Natural killer cell treated with Interleukin-12 subunit alpha and Interleukin-12 subunit beta and Interleukin-15 and Interleukin-18, amount 100 ng/mL, for 72 hours (primary cell): ENCODE measurements around the gene CRHR2. TPM values are rescaled to one million over a fixed set of nuclear protein-coding genes. Genes with fewer than 3 reads are reported as not detected.
A peak's percentile ranks its signal among the peaks of the same experiment; 100 is the strongest.

Experiments used
- ATAC-seq, 2 donors: fragments of 150-1000 bp; cut with Tn5 transposase in 1 of 2; sonication (Bioruptor Pico), chemical (Tn5 transposase) in 1 of 2; 2 replicates each; pipeline ENCODE4 v1.10.0; 2021
- DNase-seq: peaks from one replicate; pipeline ENCODE4 v3.0.0; 2022; ENCODE audit warnings: low spot score
- H3K27ac Mint-ChIP-seq, 2 donors: 1 replicate in 1 of 2; 2 replicates in 1 of 2; pipeline ENCODE4 v1.8.0; 2022; ENCODE audit warnings: mixed read lengths in 2 of 2, mild to moderate bottlenecking in 1 of 2, moderate library complexity in 1 of 2
- H3K27me3 Mint-ChIP-seq, 2 donors: 1 replicate in 1 of 2; 2 replicates in 1 of 2; pipeline ENCODE4 v1.8.0; 2022; ENCODE audit warnings: mixed read lengths in 2 of 2
- H3K36me3 Mint-ChIP-seq: one replicate; pipeline ENCODE4 v1.8.0; 2022; ENCODE audit warnings: mixed read lengths
- H3K4me1 Mint-ChIP-seq, 2 donors: 1 replicate in 1 of 2; 2 replicates in 1 of 2; pipeline ENCODE4 v1.8.0; 2022; ENCODE audit warnings: low read depth in 2 of 2, mixed read lengths in 2 of 2, mild to moderate bottlenecking in 1 of 2
- H3K4me3 Mint-ChIP-seq: one replicate; pipeline ENCODE4 v1.8.0; 2022; ENCODE audit warnings: mixed read lengths
- H3K9me3 Mint-ChIP-seq: 2 replicates; pipeline ENCODE4 v1.8.0; 2022; ENCODE audit warnings: mixed read lengths
- total RNA-seq, 2 donors: library from RNA; stranded (reverse); gene quantifications; one replicate each; pipeline ENCODE4 v1.2.3, GENCODE V29; 2022

The CRHR2 gene
- total RNA-seq, 2 donors from 2014 or later, result not detected

DNA sequence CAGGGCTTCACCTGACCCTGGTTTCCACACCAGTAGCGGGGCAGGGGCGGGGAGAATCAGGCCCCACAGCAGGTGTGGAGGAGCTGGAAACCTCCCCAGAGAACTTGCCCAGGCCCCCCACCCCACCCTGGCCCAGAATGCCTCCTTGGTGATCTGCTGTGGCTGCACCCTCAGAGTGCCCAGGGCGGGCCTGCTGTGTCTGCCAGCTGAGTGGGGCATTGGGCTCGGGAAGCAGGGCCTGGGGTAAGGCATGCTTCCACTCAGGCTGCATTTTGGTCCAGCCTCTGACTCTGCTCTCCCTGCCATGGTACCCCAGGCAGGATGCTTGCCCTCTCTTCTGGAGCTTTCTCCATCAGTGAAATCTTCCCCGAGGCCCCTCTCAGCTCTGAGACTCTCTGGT is 1.1 kb upstream of the CRHR2 start:
- peaks cover 4 to 13% of the 10 kb centered on the region in 2 donors for H3K4me1 Mint-ChIP-seq
- H3K36me3 Mint-ChIP-seq, result no peaks in the 10 kb centered on the region
- no peak overlapping the region for H3K27ac Mint-ChIP-seq
- H3K4me3 Mint-ChIP-seq, result no peak overlapping the region
- ATAC-seq (no peak), DNase-seq (no peak)
- H3K27me3 Mint-ChIP-seq, result peaks cover 39 to 42% of the 10 kb centered on the region in 2 donors
- H3K9me3 Mint-ChIP-seq, result no peaks in the 10 kb centered on the region

GRCh38 chr7:30681815-30682211 is 443 bp downstream of the CRHR2 start:
- Mint-ChIP-seq H3K4me1 (peaks cover 4 to 9% of the 10 kb centered on the region in 2 donors), H3K4me3 (peak overlapping the region; percentile 75), H3K27ac (no peak overlapping the region), H3K36me3 (no peaks in the 10 kb centered on the region), H3K9me3 (no peaks in the 10 kb centered on the region), H3K27me3 (peaks cover 43 to 50% of the 10 kb centered on the region in 2 donors)
- no peak for DNase-seq
- ATAC-seq, result peak; percentile 10 to 37

DNA sequence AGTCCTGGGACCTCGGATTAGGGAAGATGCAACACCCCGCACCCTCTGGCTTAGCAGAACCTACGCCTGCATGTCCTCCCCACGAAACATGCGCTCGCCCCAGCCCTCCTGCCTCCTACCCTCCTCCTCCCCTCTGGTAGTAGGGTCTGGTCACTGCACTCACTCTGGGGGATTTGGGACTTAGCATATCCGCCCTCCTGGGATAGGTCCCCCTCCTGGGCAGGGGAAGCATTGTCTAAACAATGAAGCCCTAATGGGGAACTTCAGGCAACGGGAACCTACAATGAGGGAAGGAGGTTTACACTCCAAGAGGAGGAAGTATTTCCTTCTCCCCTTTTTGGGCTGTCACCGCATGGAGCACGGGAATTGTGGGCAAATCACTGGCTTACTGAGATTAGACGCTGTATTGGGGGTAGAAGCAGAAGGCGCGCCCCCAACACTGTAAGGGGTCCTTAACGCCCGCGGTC is 892 bp downstream of the CRHR2 start:
- H3K4me3 Mint-ChIP-seq, result peak overlapping the region; percentile 75
- H3K27me3 Mint-ChIP-seq, result peaks cover 46 to 54% of the 10 kb centered on the region in 2 donors
- no peak overlapping the region for H3K27ac Mint-ChIP-seq
- DNase-seq (no peak), ATAC-seq (no peak)
- peaks cover 4 to 9% of the 10 kb centered on the region in 2 donors for H3K4me1 Mint-ChIP-seq
- no peaks in the 10 kb centered on the region for H3K36me3 Mint-ChIP-seq
- no peaks in the 10 kb centered on the region for H3K9me3 Mint-ChIP-seq

DNA sequence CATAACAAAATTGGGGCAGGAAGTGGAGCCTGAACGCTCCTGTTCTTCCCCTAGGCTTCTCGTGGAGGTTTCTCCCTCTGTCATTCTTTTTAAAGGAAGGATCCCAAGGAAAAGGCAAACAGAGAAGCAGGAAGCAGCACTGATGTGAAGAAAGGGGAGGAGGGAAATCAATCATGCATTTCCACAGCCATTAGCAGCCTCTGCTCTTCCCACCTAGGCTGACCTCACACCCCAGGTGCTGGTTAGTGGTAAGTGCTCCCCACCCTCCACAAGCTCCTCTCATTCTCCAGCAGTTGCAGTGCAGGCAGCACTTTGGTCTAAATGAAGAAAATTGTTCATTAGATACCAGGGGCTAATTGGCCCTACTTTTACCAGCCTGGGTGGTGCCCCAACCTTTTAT is 2.6 kb downstream of the CRHR2 start:
- H3K36me3 Mint-ChIP-seq, result no peaks in the 10 kb centered on the region
- H3K9me3 Mint-ChIP-seq, result no peaks in the 10 kb centered on the region
- peaks cover 49 to 57% of the 10 kb centered on the region in 2 donors for H3K27me3 Mint-ChIP-seq
- H3K4me1 Mint-ChIP-seq, result peaks cover 4 to 9% of the 10 kb centered on the region in 2 donors
- ATAC-seq (no peak), DNase-seq (no peak)
- no peak overlapping the region for H3K27ac Mint-ChIP-seq
- H3K4me3 Mint-ChIP-seq, result no peak overlapping the region

GRCh38 chr7:30678805-30679204 is 3.5 kb downstream of the CRHR2 start:
- Mint-ChIP-seq H3K9me3 (no peaks in the 10 kb centered on the region), H3K36me3 (no peaks in the 10 kb centered on the region), H3K4me3 (no peak overlapping the region), H3K4me1 (peaks cover 4 to 9% of the 10 kb centered on the region in 2 donors), H3K27me3 (peaks cover 46 to 57% of the 10 kb centered on the region in 2 donors), H3K27ac (no peak overlapping the region)
- ATAC-seq (no peak), DNase-seq (no peak)

GRCh38 chr7:30674876-30675275 is 7.4 kb downstream of the CRHR2 start:
- Mint-ChIP-seq H3K36me3 (no peaks in the 10 kb centered on the region), H3K9me3 (no peaks in the 10 kb centered on the region), H3K4me1 (no peaks in the 10 kb centered on the region), H3K27me3 (peaks cover 23 to 31% of the 10 kb centered on the region in 2 donors), H3K27ac (no peak overlapping the region), H3K4me3 (no peak overlapping the region)
- DNase-seq, result no peak
- ATAC-seq, result no peak

DNA sequence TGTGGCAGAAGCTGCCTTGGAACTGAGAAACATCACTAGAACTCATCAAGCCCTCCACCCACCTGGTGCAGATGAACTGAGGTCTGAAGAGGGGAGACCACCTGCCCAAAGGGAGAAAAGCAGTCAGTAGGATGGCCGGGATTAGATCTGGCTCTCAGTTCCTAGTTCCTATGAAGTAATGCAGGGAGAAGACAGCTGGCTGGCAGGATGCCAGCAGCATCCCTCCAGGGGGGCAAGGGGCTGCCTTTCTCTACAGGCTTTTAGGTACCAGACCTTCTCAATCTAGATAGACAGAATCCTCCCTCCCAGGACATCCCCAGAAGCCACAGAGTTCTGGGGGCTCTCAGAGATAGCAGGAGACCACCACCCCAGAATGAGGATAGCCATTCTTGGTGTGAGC is 7.8 kb downstream of the CRHR2 start:
- H3K4me3 Mint-ChIP-seq, result no peak overlapping the region
- H3K9me3 Mint-ChIP-seq, result no peaks in the 10 kb centered on the region

DNA sequence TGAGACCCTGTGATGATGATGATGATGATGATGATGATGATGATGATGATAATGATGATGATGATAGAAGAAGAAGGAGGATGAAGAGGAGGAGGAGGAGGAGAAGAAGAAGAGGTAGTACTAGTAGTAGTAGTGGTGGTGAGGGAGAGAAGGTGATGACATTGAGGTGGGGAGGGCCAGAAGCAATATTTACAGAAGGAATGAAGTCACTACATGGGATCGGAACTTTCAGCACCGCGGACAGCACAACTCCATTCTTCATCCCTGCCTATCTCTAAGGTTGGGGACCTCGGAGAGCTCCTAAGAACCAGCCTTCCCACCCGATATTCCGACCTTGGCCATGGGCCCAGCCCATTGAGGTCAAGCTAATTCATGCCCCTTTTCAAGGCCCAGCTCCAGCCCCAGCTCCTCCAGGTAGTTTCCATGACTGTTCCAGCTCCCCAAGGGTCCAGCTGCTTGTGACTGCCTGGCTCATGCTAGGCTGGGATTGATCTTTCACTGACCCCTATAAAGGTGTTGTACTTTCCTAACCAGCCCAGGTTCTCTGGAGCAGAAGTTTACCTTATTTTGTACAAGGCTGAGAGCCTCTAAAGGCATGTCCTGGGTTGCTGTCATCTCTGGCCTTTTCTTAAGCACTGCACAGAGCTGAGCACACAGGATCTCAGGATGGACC is 10.3 kb downstream of the CRHR2 start:
- DNase-seq (no peak), ATAC-seq (no peak)
- Mint-ChIP-seq H3K27me3 (peaks cover 9 to 13% of the 10 kb centered on the region in 2 donors), H3K4me1 (no peaks in the 10 kb centered on the region), H3K36me3 (no peaks in the 10 kb centered on the region), H3K27ac (no peak overlapping the region), H3K4me3 (no peak overlapping the region), H3K9me3 (no peaks in the 10 kb centered on the region)

More for the DNA sequence above, 7.8 kb downstream of the CRHR2 start:
- Mint-ChIP-seq H3K36me3 (no peaks in the 10 kb centered on the region), H3K4me1 (no peaks in the 10 kb centered on the region), H3K27ac (no peak overlapping the region), H3K27me3 (peaks cover 25 to 26% of the 10 kb centered on the region in 2 donors)
- ATAC-seq (no peak), DNase-seq (no peak)

- Mint-ChIP-seq H3K27ac (no peak overlapping the region), H3K27me3 (peaks cover 0 to 6% of the 10 kb centered on the region in 2 donors), H3K4me3 (no peak overlapping the region), H3K36me3 (no peaks in the 10 kb centered on the region), H3K4me1 (no peaks in the 10 kb centered on the region), H3K9me3 (no peaks in the 10 kb centered on the region)
- DNase-seq (no peak), ATAC-seq (no peak)
These were observed 14.2 kb downstream of the CRHR2 start for GRCh38 chr7:30668102-30668501.

GRCh38 chr7:30667172-30667571 is 15.1 kb downstream of the CRHR2 start:
- no peak for ATAC-seq
- H3K9me3 Mint-ChIP-seq, result no peaks in the 10 kb centered on the region
- H3K27ac Mint-ChIP-seq, result no peak overlapping the region
- no peak for DNase-seq
- no peaks in the 10 kb centered on the region for H3K36me3 Mint-ChIP-seq
- no peaks in the 10 kb centered on the region for H3K4me1 Mint-ChIP-seq
- H3K4me3 Mint-ChIP-seq, result no peak overlapping the region
- peaks cover 0 to 6% of the 10 kb centered on the region in 2 donors for H3K27me3 Mint-ChIP-seq

GRCh38 chr7:30665449-30665848 is 16.8 kb downstream of the CRHR2 start:
- ATAC-seq, result no peak
- no peak overlapping the region for H3K27ac Mint-ChIP-seq
- no peak overlapping the region for H3K4me3 Mint-ChIP-seq

DNA sequence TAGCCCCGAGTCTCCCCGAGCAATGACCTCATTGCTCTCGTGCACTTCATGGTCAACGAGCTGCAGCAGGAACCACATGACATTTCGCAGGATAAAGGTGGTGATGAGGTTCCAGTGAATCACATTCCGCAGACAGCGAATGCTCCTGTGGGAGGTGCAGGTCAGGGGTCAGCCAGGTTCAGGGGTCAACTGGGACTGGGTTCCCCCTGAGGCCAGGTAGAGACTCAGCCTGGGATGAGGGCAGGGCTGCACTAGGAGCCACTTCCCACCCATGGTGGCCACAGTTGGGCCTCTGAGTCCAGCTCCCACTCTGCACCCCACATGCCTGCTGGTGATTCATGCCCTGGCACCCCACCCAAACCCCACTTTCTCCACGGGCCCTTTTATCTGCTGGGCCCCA is 17.2 kb downstream of the CRHR2 start:
- Mint-ChIP-seq H3K27me3 (peaks cover 0 to 6% of the 10 kb centered on the region in 2 donors), H3K4me3 (no peak overlapping the region), H3K9me3 (no peaks in the 10 kb centered on the region), H3K36me3 (no peaks in the 10 kb centered on the region), H3K4me1 (no peaks in the 10 kb centered on the region), H3K27ac (no peak overlapping the region)
- ATAC-seq, result no peak
- DNase-seq, result no peak

More at GRCh38 chr7:30665449-30665848, 16.8 kb downstream of the CRHR2 start:
- H3K9me3 Mint-ChIP-seq, result no peaks in the 10 kb centered on the region
- H3K4me1 Mint-ChIP-seq, result no peaks in the 10 kb centered on the region
- H3K36me3 Mint-ChIP-seq, result no peaks in the 10 kb centered on the region
- peaks cover 0 to 6% of the 10 kb centered on the region in 2 donors for H3K27me3 Mint-ChIP-seq
- no peak for DNase-seq

DNA sequence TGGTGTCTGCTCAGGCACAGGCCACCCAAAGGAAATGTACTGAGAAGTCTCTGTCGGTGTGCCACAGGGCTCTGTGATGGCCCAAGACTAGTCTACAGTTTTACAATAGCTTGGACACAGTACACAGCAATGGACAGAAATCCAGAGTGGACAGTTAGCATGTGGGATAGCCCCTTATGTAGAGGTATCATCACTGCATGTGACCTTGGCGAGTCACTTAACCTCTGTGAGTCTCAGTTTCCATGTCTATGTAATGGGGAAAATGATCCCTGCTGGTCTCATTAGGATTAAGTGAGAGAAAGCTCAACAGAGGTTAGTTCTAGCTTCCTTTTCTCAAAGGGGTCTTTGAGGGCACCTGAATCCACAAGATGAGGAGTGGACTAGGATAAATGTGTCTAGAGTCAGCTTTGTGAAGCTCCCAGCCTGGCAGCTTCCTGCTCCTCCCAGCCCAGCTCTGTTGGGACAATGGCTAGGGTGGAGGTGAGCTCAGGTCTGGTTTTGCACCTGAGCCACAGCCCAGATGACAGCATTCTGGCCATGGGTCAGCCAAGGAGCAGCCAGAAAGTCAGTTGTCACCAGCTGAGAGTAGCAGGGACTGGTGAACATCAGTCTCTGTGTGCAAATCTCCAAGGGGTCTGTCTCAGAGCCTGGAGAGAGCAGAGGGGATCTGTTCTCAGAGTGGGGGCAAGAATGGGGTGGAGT is 17.9 kb downstream of the CRHR2 start:
- no peak for ATAC-seq
- H3K4me1 Mint-ChIP-seq, result no peaks in the 10 kb centered on the region
- no peak overlapping the region for H3K4me3 Mint-ChIP-seq
- no peaks in the 10 kb centered on the region for H3K9me3 Mint-ChIP-seq
- no peaks in the 10 kb centered on the region for H3K27me3 Mint-ChIP-seq
- DNase-seq, result no peak
- no peaks in the 10 kb centered on the region for H3K36me3 Mint-ChIP-seq
- no peak overlapping the region for H3K27ac Mint-ChIP-seq

DNA sequence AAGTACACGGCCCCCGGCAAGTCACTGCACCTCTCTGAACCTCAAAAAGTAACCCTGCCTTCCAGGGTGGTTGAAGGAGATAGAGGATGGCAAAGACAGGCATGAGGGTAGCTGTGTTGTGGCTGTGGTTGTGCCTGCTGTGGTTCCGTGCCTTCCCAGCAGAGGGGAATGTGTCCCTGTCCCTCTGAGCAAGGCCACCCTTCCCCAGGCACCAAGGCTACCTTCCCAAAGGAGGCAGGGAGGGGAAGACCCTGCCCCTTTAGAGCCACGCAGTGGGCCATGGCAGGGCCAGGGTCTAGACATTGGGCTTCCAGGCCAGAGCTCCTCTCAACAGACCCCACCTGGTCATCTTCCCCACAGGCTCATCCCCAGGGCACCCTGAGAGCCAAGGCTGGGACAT is 18.8 kb downstream of the CRHR2 start:
- no peak overlapping the region for H3K27ac Mint-ChIP-seq
- H3K9me3 Mint-ChIP-seq, result no peaks in the 10 kb centered on the region
- DNase-seq (no peak), ATAC-seq (no peak)
- H3K27me3 Mint-ChIP-seq, result no peaks in the 10 kb centered on the region
- H3K4me3 Mint-ChIP-seq, result no peak overlapping the region
- H3K4me1 Mint-ChIP-seq, result no peaks in the 10 kb centered on the region
- H3K36me3 Mint-ChIP-seq, result no peaks in the 10 kb centered on the region
